H1 (cell line): ENCODE data around the gene INHBB. TPM values are rescaled to one million over a fixed set of nuclear protein-coding genes. Genes with fewer than 3 reads are reported as not detected.

Experiments
- ASH2L ChIP-seq: fragments of 200-600, 300-600 bp; sonication (generic); IDR thresholded peaks from one replicate; pipeline ENCODE4 v1.7.1; 2017; ENCODE audit warnings: low read length
- BACH1 ChIP-seq: IDR thresholded peaks from 2 replicates; pipeline ENCODE4 v1.6.1; 2012; ENCODE audit warnings: low read length, improper control_type of control experiment
- CEBPB ChIP-seq: IDR thresholded peaks from 2 replicates; pipeline ENCODE4 v1.6.1; 2012; ENCODE audit warnings: low read depth, low read length
- CHD1 ChIP-seq: IDR thresholded peaks from 2 replicates; pipeline ENCODE4 v1.6.1; 2012; ENCODE audit warnings: low read depth, low read length, improper control_type of control experiment
- CHD2 ChIP-seq: IDR thresholded peaks from 2 replicates; pipeline ENCODE4 v1.6.1; 2012; ENCODE audit warnings: low read length, improper control_type of control experiment
- CTBP2 ChIP-seq: IDR thresholded peaks from 2 replicates; pipeline ENCODE4 v1.7.0; 2011; ENCODE audit warnings: borderline replicate concordance, mild to moderate bottlenecking, moderate library complexity, mixed read lengths, low read length; ENCODE audit not compliant: insufficient read depth, insufficient read length
- CTCF ChIP-seq, 3 experiments: IDR thresholded peaks; 1 replicate in 2 of 3; 2 replicates in 1 of 3; pipeline versions ENCODE4 v1.5.1 to v1.6.1; 2011; ENCODE audit warnings: low read length in 3 of 3, mild to moderate bottlenecking in 3 of 3, inconsistent platforms in 2 of 3, low read depth in 1 of 3, moderate library complexity in 1 of 3; ENCODE audit not compliant: insufficient read depth in 1 of 3; ENCODE audit errors: control extremely low read depth in 1 of 3
- EZH2 ChIP-seq: fragments of 200-600 bp; sonication (generic); IDR thresholded peaks from 2 replicates; pipeline ENCODE4 v1.7.1; 2012; ENCODE audit warnings: low read depth, mild to moderate bottlenecking, moderate library complexity, low read length, inconsistent platforms; ENCODE audit not compliant: severe bottlenecking
- GABPA ChIP-seq: IDR thresholded peaks from 2 replicates; pipeline ENCODE4 v1.6.1; 2011; ENCODE audit warnings: mild to moderate bottlenecking, low read length, moderate library complexity, borderline replicate concordance; ENCODE audit not compliant: insufficient read depth
- JUN ChIP-seq: IDR thresholded peaks from 2 replicates; pipeline ENCODE4 v1.6.1; 2011; ENCODE audit warnings: low read depth, mild to moderate bottlenecking, improper control_type of control experiment, low read length
- KDM4A ChIP-seq: IDR thresholded peaks from one replicate; pipeline ENCODE4 v1.7.1; 2012; ENCODE audit warnings: low read depth, mild to moderate bottlenecking, moderate library complexity, low read length, inconsistent platforms; ENCODE audit not compliant: severe bottlenecking
- KDM5A ChIP-seq: fragments of 200-600 bp; IDR thresholded peaks from 2 replicates; pipeline ENCODE4 v1.7.1; 2012; ENCODE audit warnings: mild to moderate bottlenecking, low read length, inconsistent platforms, mixed read lengths
- MAX ChIP-seq: IDR thresholded peaks from 2 replicates; pipeline ENCODE4 v1.6.1; 2012; ENCODE audit warnings: inconsistent platforms
- NANOG ChIP-seq: IDR thresholded peaks from 2 replicates; pipeline ENCODE4 v1.6.1; 2011; ENCODE audit warnings: low read length, low read depth, mild to moderate bottlenecking, inconsistent platforms; ENCODE audit not compliant: insufficient read depth, poor library complexity, severe bottlenecking
- RAD21 ChIP-seq, 2 experiments: IDR thresholded peaks in 1 of 2; conservative IDR thresholded peaks in 1 of 2; 2 replicates each; pipeline ENCODE4 v1.6.1; 2011; ENCODE audit warnings: low read depth in 2 of 2, low read length in 2 of 2, improper control_type of control experiment in 1 of 2, inconsistent platforms in 1 of 2, mild to moderate bottlenecking in 1 of 2, moderate library complexity in 1 of 2
- SAP30 ChIP-seq: fragments of 300-600 bp; sonication (generic); IDR thresholded peaks from 2 replicates; pipeline ENCODE4 v1.7.1; 2012; ENCODE audit warnings: low read length, moderate library complexity, mild to moderate bottlenecking, inconsistent platforms; ENCODE audit not compliant: insufficient read depth, insufficient replicate concordance
- SP1 ChIP-seq: IDR thresholded peaks from 2 replicates; pipeline ENCODE4 v1.6.1; 2011; ENCODE audit warnings: low read depth, low read length
- TAF7 ChIP-seq: optimal IDR thresholded peaks from 2 replicates; pipeline ENCODE3; 2011; ENCODE audit warnings: low read depth, mild to moderate bottlenecking, inconsistent platforms, low read length, moderate library complexity, borderline replicate concordance
- TBP ChIP-seq: IDR thresholded peaks from 2 replicates; pipeline ENCODE4 v1.6.1; 2011; ENCODE audit warnings: low read depth, low read length, improper control_type of control experiment
- TEAD4 ChIP-seq: IDR thresholded peaks from 2 replicates; pipeline ENCODE4 v1.6.1; 2012; ENCODE audit warnings: low read depth, low read length, inconsistent platforms, mixed read lengths
- YY1 ChIP-seq: IDR thresholded peaks from 2 replicates; pipeline ENCODE4 v1.6.1; 2011; ENCODE audit warnings: low read depth, mild to moderate bottlenecking, low read length
- polyA plus RNA-seq, 7 experiments: library from polyadenylated mRNA; depleted of rRNA in 3 of 7; stranded (reverse) in 5 of 7; unstranded in 2 of 7; fragments of >200 nt in 5 of 7; fragments of 200-250 nt in 2 of 7; gene quantifications; 1 replicate in 5 of 7; 2 replicates in 1 of 7; 4 replicates in 1 of 7; pipeline versions ENCODE4 v1.2.1 to v1.2.3, GENCODE V29; 2011 to 2013; ENCODE audit warnings: missing spikeins in 2 of 7, mixed read lengths in 2 of 7
- total RNA-seq: library from RNA; stranded (reverse); fragmentation: NEBNext Ultra II Directional; extraction: Animal tissue kit (Norgen Biotek cat#: 25700); gene quantifications from 2 replicates; pipeline ENCODE4 v1.2.1, GENCODE V29; 2021

INHBB gene
- total and polyA plus RNA-seq, 2 of the 8 experiments (the other 6 are each of a cell fraction or from before 2014, with no cell fraction given): 0.30 to 0.32 TPM

GRCh38 chr2:120312860-120313694, 32.9 kb upstream of the INHBB start (continued):
- TF ChIP-seq CTCF (IDR thresholded peaks at IDR 0.05; ENCODE audit: control extremely low read depth in 1 of 3, insufficient read depth in 1 of 3, low read depth in 1 of 3, low read length in 3 of 3) (peak; percentile 85 to 93 (median 87)), EZH2 (no peak), NANOG (no peak), CHD2 (0 out of 2 replicates have a peak, but pooled peaks have one; percentile 43), ASH2L (peak; percentile 13), YY1 (no peak), KDM4A (no peak), SP1 (no peak), RAD21 (IDR thresholded peaks at IDR 0.05 in 1 of 2, conservative IDR thresholded peaks at IDR 0.05 in 1 of 2; ENCODE audit: low read depth in 2 of 2, low read length in 2 of 2) (peak; percentile 85 to 87), TEAD4 (peak; percentile 3; the same call in 1 of the 2 replicates), CEBPB (no peak), SAP30 (no peak), JUN (no peak), TAF7 (no peak), TBP (no peak), KDM5A (no peak), MAX (peak; percentile 59), CTBP2 (no peak), BACH1 (peak; percentile 79), CHD1 (no peak), GABPA (no peak)
